ENCODE data around the gene MVB12B. TPM values are rescaled to one million over a fixed set of nuclear protein-coding genes. Genes with fewer than 3 reads are reported as not detected.

MVB12B gene
- total RNA-seq, 1 donor, result 5.4 TPM

GRCh38 chr9:126487856-126488255, 161.2 kb downstream of the MVB12B start:
- Histone ChIP-seq H3K9me3 (ENCODE audit: low read depth, low read length) (no peaks in the 10 kb centered on the region), H3K27me3 (ENCODE audit: insufficient read depth, low read length) (no peaks in the 10 kb centered on the region)

GRCh38 chr9:126488310-126488709, 161.7 kb downstream of the MVB12B start:
- H3K9me3 ChIP-seq (ENCODE audit: low read depth, low read length), result no peaks in the 10 kb centered on the region
- H4K20me1 ChIP-seq (ENCODE audit: insufficient read depth, low read length), result no peaks in the 10 kb centered on the region
- no peak for DNase-seq (ENCODE audit: insufficient read length, low spot score, missing footprints)
- H3K36me3 ChIP-seq (ENCODE audit: insufficient read depth, low read length), result no peaks in the 10 kb centered on the region
- no peak overlapping the region for H3K4me2 ChIP-seq (ENCODE audit: insufficient read depth, low read length)
- no peak for TF ChIP-seq CTCF (IDR thresholded peaks at IDR 0.05; ENCODE audit: extremely low read depth, low read depth, low read length)
- H3K4me1 ChIP-seq (ENCODE audit: insufficient read depth, low read length), result peaks cover 4% of the 10 kb centered on the region
- H3K79me2 ChIP-seq (ENCODE audit: insufficient read depth, low read length), result no peaks in the 10 kb centered on the region
- H3K27ac ChIP-seq (ENCODE audit: low read depth, low read length), result no peak overlapping the region
- H2AFZ ChIP-seq (ENCODE audit: low read length), result no peak overlapping the region
- no peaks in the 10 kb centered on the region for H3K27me3 ChIP-seq (ENCODE audit: insufficient read depth, low read length)
- H3K4me3 ChIP-seq (ENCODE audit: insufficient read depth, low read length), result no peak overlapping the region

More at GRCh38 chr9:126487856-126488255, 161.2 kb downstream of the MVB12B start:
- Histone ChIP-seq H3K4me2 (ENCODE audit: insufficient read depth, low read length) (no peak overlapping the region), H3K4me3 (ENCODE audit: insufficient read depth, low read length) (no peak overlapping the region), H3K79me2 (ENCODE audit: insufficient read depth, low read length) (no peaks in the 10 kb centered on the region), H3K27ac (ENCODE audit: low read depth, low read length) (no peak overlapping the region), H4K20me1 (ENCODE audit: insufficient read depth, low read length) (no peaks in the 10 kb centered on the region), H2AFZ (ENCODE audit: low read length) (no peak overlapping the region), H3K4me1 (ENCODE audit: insufficient read depth, low read length) (peaks cover 4% of the 10 kb centered on the region), H3K36me3 (ENCODE audit: insufficient read depth, low read length) (no peaks in the 10 kb centered on the region)
- no peak for TF ChIP-seq CTCF (IDR thresholded peaks at IDR 0.05; ENCODE audit: extremely low read depth, low read depth, low read length)
- no peak for DNase-seq (ENCODE audit: insufficient read length, low spot score, missing footprints)

- no peak for DNase-seq (ENCODE audit: insufficient read length, low spot score, missing footprints)
- peaks cover 4% of the 10 kb centered on the region for H3K4me1 ChIP-seq (ENCODE audit: insufficient read depth, low read length)
- no peaks in the 10 kb centered on the region for H3K79me2 ChIP-seq (ENCODE audit: insufficient read depth, low read length)
- no peak overlapping the region for H3K27ac ChIP-seq (ENCODE audit: low read depth, low read length)
- no peak overlapping the region for H3K4me3 ChIP-seq (ENCODE audit: insufficient read depth, low read length)
- no peaks in the 10 kb centered on the region for H4K20me1 ChIP-seq (ENCODE audit: insufficient read depth, low read length)
- no peaks in the 10 kb centered on the region for H3K27me3 ChIP-seq (ENCODE audit: insufficient read depth, low read length)
- TF ChIP-seq CTCF (IDR thresholded peaks at IDR 0.05; ENCODE audit: extremely low read depth, low read depth, low read length), result no peak
- H2AFZ ChIP-seq (ENCODE audit: low read length), result no peak overlapping the region
- no peaks in the 10 kb centered on the region for H3K36me3 ChIP-seq (ENCODE audit: insufficient read depth, low read length)
- H3K4me2 ChIP-seq (ENCODE audit: insufficient read depth, low read length), result no peak overlapping the region
- no peaks in the 10 kb centered on the region for H3K9me3 ChIP-seq (ENCODE audit: low read depth, low read length)
Measured at GRCh38 chr9:126488881-126489404, 162.3 kb downstream of the MVB12B start.

GRCh38 chr9:126489581-126490213, 163.1 kb downstream of the MVB12B start:
- TF ChIP-seq CTCF (IDR thresholded peaks at IDR 0.05; ENCODE audit: extremely low read depth, low read depth, low read length), result no peak
- Histone ChIP-seq H2AFZ (ENCODE audit: low read length) (no peak overlapping the region), H3K27ac (ENCODE audit: low read depth, low read length) (no peak overlapping the region), H3K4me2 (ENCODE audit: insufficient read depth, low read length) (no peak overlapping the region), H3K4me3 (ENCODE audit: insufficient read depth, low read length) (no peak overlapping the region), H3K4me1 (ENCODE audit: insufficient read depth, low read length) (peaks cover 4% of the 10 kb centered on the region), H3K36me3 (ENCODE audit: insufficient read depth, low read length) (no peaks in the 10 kb centered on the region), H3K9me3 (ENCODE audit: low read depth, low read length) (no peaks in the 10 kb centered on the region), H4K20me1 (ENCODE audit: insufficient read depth, low read length) (no peaks in the 10 kb centered on the region), H3K27me3 (ENCODE audit: insufficient read depth, low read length) (no peaks in the 10 kb centered on the region), H3K79me2 (ENCODE audit: insufficient read depth, low read length) (no peaks in the 10 kb centered on the region)
- DNase-seq (ENCODE audit: insufficient read length, low spot score, missing footprints), result no peak
